Posterior cingulate gyrus (tissue), 11 donors: ENCODE results near the gene NRXN2.
A peak's percentile ranks its signal among the peaks of the same experiment; 100 is the strongest.

Source experiments
- DNase-seq, 10 donors: peaks; one replicate each; pipeline versions ENCODE4 v3.0.0 to v3.0.0-alpha.2; 2020 to 2021; ENCODE audit warnings: mixed read lengths in 3 of 10
- intact Hi-C: fragments of 100-400 bp; cut with DNase I; formaldehyde crosslinking; loops from one replicate; pipeline ENCODE4 v1.15.1; 2023

Gene NRXN2

GRCh38 chr11:64660205-64660604, 62.8 kb downstream of the NRXN2 start:
- intact Hi-C loops: no loop called here
- peak in 2 of 10 donors; percentile 58 to 78 for DNase-seq

- intact Hi-C loops: no loop called here
- peak in 3 of 10 donors; percentile 14 to 87 (median 76) for DNase-seq
Measured at GRCh38 chr11:64659417-64660144, 63.4 kb downstream of the NRXN2 start.

- intact Hi-C loops: no loop called here
Measured at GRCh38 chr11:64658265-64658664, 64.7 kb downstream of the NRXN2 start.

GRCh38 chr11:64656862-64657261, 66.1 kb downstream of the NRXN2 start:
- peak in 2 of 10 donors; percentile 44 to 69 for DNase-seq
- intact Hi-C loops: no loop called here

More at GRCh38 chr11:64658265-64658664, 64.7 kb downstream of the NRXN2 start:
- peak in 2 of 10 donors; percentile 4 to 41 for DNase-seq

- intact Hi-C loops: loop anchor here (2.0 kb wide), 1 partner anchor 67 kb away; the partner anchor contains the start of gene NRXN2
- DNase-seq: peak in 2 of 10 donors; percentile 50 to 65
Measured at GRCh38 chr11:64655941-64656601, 66.9 kb downstream of the NRXN2 start.

GRCh38 chr11:64654958-64655541, 67.9 kb downstream of the NRXN2 start:
- intact Hi-C loops: loop anchor here (2.0 to 5.0 kb wide), 3 partner anchors 32 to 163 kb away; partner anchors contain the start of gene NRXN2
- DNase-seq: peak in 2 of 10 donors; percentile 61 to 77

GRCh38 chr11:64654439-64654838, 68.6 kb downstream of the NRXN2 start:
- intact Hi-C loops: loop anchor here (2.0 to 5.0 kb wide), 3 partner anchors 33 to 162 kb away; partner anchors contain the start of gene NRXN2
- peak in 1 of 10 donors; percentile 40 for DNase-seq

- no peak for DNase-seq
- intact Hi-C loops: loop anchor here (1.0 to 5.0 kb wide), 4 partner anchors 34 to 205 kb away; no protein-coding TSS in a partner anchor
Measured at GRCh38 chr11:64653388-64653973, 69.5 kb downstream of the NRXN2 start.

GRCh38 chr11:64652586-64653387, 70.2 kb downstream of the NRXN2 start:
- peak; percentile 66 to 97 (median 90) for DNase-seq
- intact Hi-C loops: loop anchor here (1.0 to 5.0 kb wide), 4 partner anchors 35 to 204 kb away; no protein-coding TSS in a partner anchor

- peak in 1 of 10 donors; percentile 88 for DNase-seq
- intact Hi-C loops: loop anchor here (5.0 kb wide), 2 partner anchors 36 to 159 kb away; no protein-coding TSS in a partner anchor
Measured at GRCh38 chr11:64650923-64651523, 72.0 kb downstream of the NRXN2 start.

- intact Hi-C loops: no loop called here
- no peak for DNase-seq
Measured at GRCh38 chr11:64649291-64649697, 73.7 kb downstream of the NRXN2 start.

GRCh38 chr11:64648551-64648950, 74.4 kb downstream of the NRXN2 start:
- DNase-seq: no peak
- intact Hi-C loops: no loop called here

- peak in 1 of 10 donors; percentile 25 for DNase-seq
- intact Hi-C loops: no loop called here
Measured at GRCh38 chr11:64647019-64647779, 75.8 kb downstream of the NRXN2 start.

- intact Hi-C loops: no loop called here
- DNase-seq: no peak
Measured at GRCh38 chr11:64644647-64645275, 78.2 kb downstream of the NRXN2 start.

- intact Hi-C loops: no loop called here
- no peak for DNase-seq
Measured at GRCh38 chr11:64643920-64644646, 78.9 kb downstream of the NRXN2 start.

- intact Hi-C loops: no loop called here
Measured at GRCh38 chr11:64643256-64643881, 79.6 kb downstream of the NRXN2 start.

GRCh38 chr11:64642871-64643255, 80.1 kb downstream of the NRXN2 start:
- DNase-seq: no peak
- intact Hi-C loops: no loop called here

More at GRCh38 chr11:64643256-64643881, 79.6 kb downstream of the NRXN2 start:
- peak; percentile 41 to 93 (median 73) for DNase-seq
